GM20431 (cell line): ENCODE data around the gene TMEM81.

Experiments
- in situ Hi-C: fragments of 300-500 bp; cut with MseI, MboI; formaldehyde crosslinking; loops from one replicate; pipeline ENCODE4 v1.15.0; 2020; ENCODE audit warnings: low sequenced_read_pairs; ENCODE audit not compliant: unreplicated experiment

Gene TMEM81

GRCh38 chr1:205061665-205062069, 22.6 kb downstream of the TMEM81 start:
- in situ Hi-C loops, result no loop called here

DNA sequence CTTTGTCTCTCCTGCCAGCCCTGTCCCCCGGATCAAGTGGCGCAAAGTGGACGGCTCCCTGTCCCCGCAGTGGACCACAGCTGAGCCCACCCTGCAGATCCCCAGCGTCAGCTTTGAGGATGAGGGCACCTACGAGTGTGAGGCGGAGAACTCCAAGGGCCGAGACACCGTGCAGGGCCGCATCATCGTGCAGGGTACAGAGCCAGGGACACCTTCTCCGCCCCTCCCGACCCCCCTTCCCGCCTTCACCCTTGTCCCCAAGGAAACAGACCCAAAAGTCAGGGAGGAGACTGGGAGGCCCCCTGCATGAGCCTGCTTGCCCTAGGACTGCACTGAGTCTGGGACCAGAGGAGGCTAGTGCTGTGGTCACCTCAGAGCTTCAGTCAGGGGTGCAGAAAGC, 23.0 kb downstream of the TMEM81 start:
- in situ Hi-C loops, result no loop called here

- in situ Hi-C loops, result no loop called here
Observed at GRCh38 chr1:205060746-205061145, 23.5 kb downstream of the TMEM81 start.

DNA sequence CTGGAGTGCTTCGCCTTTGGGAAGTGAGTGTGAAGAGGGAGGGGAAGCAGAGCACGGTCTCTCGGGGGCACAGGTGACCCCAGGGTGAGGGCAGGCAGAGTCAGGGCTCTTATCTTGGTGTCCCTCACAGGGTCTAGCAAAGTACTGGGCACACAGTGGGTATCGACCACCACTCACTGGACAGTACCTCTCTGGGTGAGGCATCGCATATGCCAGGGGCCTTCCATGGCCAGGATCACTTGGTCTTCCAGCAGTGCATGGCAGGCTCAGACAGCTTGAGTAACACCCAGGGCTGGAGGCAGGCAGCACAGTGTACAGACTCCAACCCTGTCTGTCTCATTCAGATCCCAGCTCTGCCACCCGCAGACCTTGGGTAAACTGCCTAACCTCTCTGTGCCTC, 24.6 kb downstream of the TMEM81 start:
- in situ Hi-C loops, result no loop called here

- in situ Hi-C loops, result no loop called here
Observed at GRCh38 chr1:205058853-205059252, 25.4 kb downstream of the TMEM81 start.

GRCh38 chr1:205057808-205058575, 26.3 kb downstream of the TMEM81 start:
- in situ Hi-C loops, result no loop called here

GRCh38 chr1:205056956-205057568, 27.2 kb downstream of the TMEM81 start:
- in situ Hi-C loops, result no loop called here

- in situ Hi-C loops, result no loop called here
Observed at GRCh38 chr1:205056188-205056611, 28.1 kb downstream of the TMEM81 start.

DNA sequence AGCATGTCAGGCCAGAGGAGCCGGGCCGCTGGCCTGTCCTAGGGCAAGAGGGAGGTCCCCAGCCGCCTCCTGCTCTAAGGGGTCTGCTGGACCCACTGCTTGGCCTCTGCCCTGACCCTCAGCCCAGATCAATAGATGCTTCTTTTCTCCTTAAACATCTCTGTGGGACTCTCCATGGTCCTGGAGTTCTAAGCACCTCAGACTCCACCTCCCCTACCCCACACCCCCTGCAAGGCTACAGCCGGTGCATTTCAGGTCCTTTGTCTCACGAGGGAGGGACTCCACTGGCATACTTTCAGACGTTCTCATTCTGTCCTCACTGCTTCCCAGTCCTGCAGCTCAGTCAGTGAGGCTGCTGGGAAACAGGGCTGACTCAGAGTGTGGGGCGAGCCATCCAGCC, 30.2 kb downstream of the TMEM81 start:
- in situ Hi-C loops, result no loop called here

DNA sequence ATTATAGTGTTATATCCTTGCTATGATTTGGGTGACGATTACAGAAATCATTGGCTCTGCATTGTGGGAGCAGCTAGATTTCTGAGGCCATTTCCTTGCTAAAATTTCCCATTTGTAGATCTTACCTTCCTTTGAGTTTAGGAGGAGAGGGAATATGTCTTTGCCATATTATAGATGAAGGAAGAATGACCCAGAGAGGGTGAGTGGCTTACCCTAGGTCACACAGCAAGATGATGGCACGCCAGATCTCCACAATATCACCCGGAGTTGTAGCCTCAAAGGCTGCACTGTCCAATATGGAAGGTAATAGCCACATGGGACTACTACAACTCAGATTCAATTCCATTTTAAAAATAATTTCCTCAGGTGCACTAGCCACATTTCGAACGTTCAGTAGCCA, 31.0 kb downstream of the TMEM81 start:
- in situ Hi-C loops, result no loop called here

DNA sequence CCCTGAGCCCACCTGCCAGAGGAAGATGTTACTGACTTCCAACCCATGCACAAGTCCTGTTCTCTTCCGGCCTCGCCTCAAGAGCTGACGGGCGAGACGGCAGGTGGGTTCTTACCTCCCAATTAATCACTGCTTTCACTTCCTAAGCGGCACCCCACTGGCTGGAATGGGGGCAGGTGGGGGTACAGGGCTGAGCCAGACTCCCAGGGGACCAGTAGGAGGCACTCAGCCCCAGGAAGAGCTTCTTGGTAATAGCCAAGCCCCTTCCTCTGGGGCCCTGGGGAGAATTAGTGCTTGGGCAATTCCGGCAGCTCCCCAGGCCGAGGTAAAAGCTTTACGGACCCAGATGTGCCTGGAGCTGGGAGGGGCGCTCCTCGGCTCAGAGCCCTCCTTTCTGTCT, 31.6 kb downstream of the TMEM81 start:
- in situ Hi-C loops, result no loop called here

DNA sequence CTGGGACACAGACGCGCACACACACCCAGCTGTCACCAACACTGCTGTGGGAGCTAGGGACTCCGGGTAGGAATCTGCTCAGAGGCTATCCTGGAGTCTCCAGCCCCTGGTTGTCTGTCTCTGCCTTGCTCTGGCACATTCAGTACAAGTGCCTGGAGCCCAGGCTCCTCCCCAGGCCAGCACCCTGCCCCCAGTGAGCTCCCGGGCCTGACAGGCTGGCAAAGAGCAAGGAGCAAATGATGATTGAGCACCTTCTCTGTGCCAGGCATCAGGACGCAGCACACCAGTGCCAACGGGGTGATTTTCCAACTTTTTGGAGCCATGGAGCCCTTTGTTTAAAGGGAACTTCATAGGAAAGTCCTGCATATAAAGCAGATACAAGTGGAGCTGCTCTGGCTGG, 34.8 kb downstream of the TMEM81 start:
- in situ Hi-C loops, result no loop called here

- in situ Hi-C loops, result no loop called here
Observed at GRCh38 chr1:205048382-205048781, 35.9 kb downstream of the TMEM81 start.

GRCh38 chr1:205047764-205048231, 36.5 kb downstream of the TMEM81 start:
- in situ Hi-C loops, result no loop called here

GRCh38 chr1:205046870-205047269, 37.4 kb downstream of the TMEM81 start:
- in situ Hi-C loops, result no loop called here

DNA sequence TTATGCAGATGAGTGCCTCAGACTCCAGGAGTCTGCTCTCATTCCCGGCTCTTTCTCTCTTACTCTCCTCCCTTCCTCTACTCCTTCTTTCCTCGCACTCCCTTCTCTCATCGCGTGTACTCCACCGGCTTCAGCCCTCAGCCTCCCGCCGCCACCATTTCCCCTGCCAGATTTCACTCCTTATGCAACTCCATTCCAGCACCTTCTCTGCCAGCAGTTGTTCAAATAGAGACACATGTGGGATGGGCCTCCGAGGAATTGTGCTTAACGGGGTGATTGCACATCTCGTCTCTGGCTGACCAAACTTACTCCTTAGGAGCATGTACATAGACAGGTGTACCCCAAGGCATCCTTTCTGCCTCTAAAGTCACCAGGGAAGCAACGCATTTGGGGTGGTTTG, 39.1 kb downstream of the TMEM81 start:
- in situ Hi-C loops, result no loop called here

- in situ Hi-C loops, result no loop called here
Observed at GRCh38 chr1:205044741-205045140, 39.5 kb downstream of the TMEM81 start.

DNA sequence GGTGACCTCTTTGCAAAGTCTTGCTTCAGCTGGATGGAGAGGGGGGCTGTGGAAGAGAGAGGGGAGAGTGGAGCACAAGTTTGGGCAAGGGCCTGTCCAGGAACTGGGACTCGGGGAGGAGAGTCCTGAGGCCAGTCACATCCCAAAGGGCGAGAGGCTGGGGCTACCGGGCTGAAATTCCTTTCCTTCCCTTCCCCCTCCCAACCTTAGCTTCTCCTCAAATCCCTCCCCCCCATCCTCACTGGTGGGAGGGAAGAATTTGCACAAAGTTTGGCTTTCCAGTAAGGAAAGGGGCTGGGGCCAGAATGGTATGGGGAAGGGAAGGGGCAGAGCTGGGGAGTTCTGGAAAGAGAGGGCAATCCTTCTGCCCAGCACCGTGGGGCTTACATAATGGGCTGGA, 40.4 kb downstream of the TMEM81 start:
- in situ Hi-C loops, result no loop called here

- in situ Hi-C loops, result no loop called here
Observed at GRCh38 chr1:205042911-205043806, 41.1 kb downstream of the TMEM81 start, which contains the start of gene CNTN2. CNTN2 (plus strand) TSS chr1:205043212; CDS start chr1:205053186, 9,974 bp downstream.

- in situ Hi-C loops, result no loop called here
Observed at GRCh38 chr1:205041998-205042910, 42.0 kb downstream of the TMEM81 start.
